Measurements from ENCODE around the gene SHISA5. TPM values are rescaled to one million over a fixed set of nuclear protein-coding genes. Genes with fewer than 3 reads are reported as not detected.
"Not testable (repeated sequence)": the region's sequence is repeated elsewhere in the genome, so short reads cannot be mapped to it uniquely, and the experiment has no call there.

SHISA5 gene
- total RNA-seq, 2 donors from 2014 or later = 64.0 to 75.3 TPM

- not testable (repeated sequence) for H3K9me3 Mint-ChIP-seq; DNase-seq (ENCODE audit: low spot score in 2 of 2); H3K27ac Mint-ChIP-seq; ATAC-seq
- peaks cover 0 to 51% of the 10 kb centered on the region in 2 donors for H3K36me3 Mint-ChIP-seq
Observed at GRCh38 chr3:48530701-48531100, 26.7 kb upstream of the SHISA5 start.

GRCh38 chr3:48528754-48529153, 24.8 kb upstream of the SHISA5 start:
- no peak for ATAC-seq
- no peaks in the 10 kb centered on the region for H3K9me3 Mint-ChIP-seq
- DNase-seq (ENCODE audit: low spot score in 2 of 2) = no peak

GRCh38 chr3:48528048-48528447, 24.1 kb upstream of the SHISA5 start:
- no peak for ATAC-seq
- H3K27ac Mint-ChIP-seq = peak overlapping the region in 1 of 2 donors; percentile 89

More at GRCh38 chr3:48528754-48529153, 24.8 kb upstream of the SHISA5 start:
- no peak overlapping the region for H3K27ac Mint-ChIP-seq
- peaks cover 0 to 40% of the 10 kb centered on the region in 2 donors for H3K36me3 Mint-ChIP-seq

GRCh38 chr3:48524970-48525369, 21.0 kb upstream of the SHISA5 start:
- peaks cover 0 to 37% of the 10 kb centered on the region in 2 donors for H3K36me3 Mint-ChIP-seq
- H3K27ac Mint-ChIP-seq = peak overlapping the region; percentile 29 to 55
- H3K9me3 Mint-ChIP-seq = no peaks in the 10 kb centered on the region
- no peak for DNase-seq (ENCODE audit: low spot score in 2 of 2)
- ATAC-seq = no peak

More at GRCh38 chr3:48528048-48528447, 24.1 kb upstream of the SHISA5 start:
- Mint-ChIP-seq H3K36me3 (peaks cover 0 to 33% of the 10 kb centered on the region in 2 donors), H3K9me3 (no peaks in the 10 kb centered on the region)
- no peak for DNase-seq (ENCODE audit: low spot score in 2 of 2)

DNA sequence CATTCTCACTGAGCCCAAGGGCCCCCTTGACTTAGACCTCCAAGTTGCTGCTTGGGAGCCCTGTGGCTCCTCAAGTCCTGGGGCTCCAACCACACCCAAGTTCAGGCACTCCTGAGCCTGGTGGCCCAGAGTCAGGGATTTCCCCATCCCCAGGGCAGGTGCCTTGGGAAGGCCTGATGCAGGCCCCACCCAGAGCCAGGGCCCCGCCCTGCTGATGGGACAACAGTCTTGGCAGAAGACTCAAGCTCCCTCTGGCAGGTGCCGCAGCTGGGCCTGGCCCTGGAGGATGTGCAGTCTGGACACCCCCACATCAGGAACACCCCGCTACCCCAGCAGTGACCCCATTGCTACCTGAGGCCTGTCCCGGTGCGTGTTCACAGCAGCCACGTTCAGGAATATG, 17.7 kb upstream of the SHISA5 start:
- DNase-seq (ENCODE audit: low spot score in 2 of 2) = no peak
- peaks cover 0 to 18% of the 10 kb centered on the region in 2 donors for H3K36me3 Mint-ChIP-seq
- H3K27ac Mint-ChIP-seq = no peak overlapping the region
- no peaks in the 10 kb centered on the region for H3K9me3 Mint-ChIP-seq
- ATAC-seq = no peak

DNA sequence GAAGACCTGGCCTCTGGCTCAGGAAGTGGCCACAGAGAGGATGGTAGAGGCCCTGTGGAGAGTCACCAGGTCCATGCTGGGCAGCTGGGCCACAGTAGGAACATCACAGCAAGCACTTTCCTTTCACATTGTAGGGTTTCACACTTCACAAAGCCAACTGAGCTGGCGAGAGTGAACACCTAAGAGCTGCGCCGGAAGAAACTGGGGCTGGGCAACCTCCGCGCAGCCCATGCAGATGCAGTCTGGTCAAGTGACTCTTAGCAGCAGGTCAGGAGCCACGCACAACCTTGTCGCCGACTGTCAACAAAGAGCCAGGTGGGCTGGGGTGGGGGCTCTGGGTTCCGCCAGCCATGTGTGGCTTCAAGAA, 15.3 kb upstream of the SHISA5 start:
- peak; percentile 6 to 10 for ATAC-seq

GRCh38 chr3:48518638-48519276, 14.8 kb upstream of the SHISA5 start:
- peaks cover 0 to 11% of the 10 kb centered on the region in 2 donors for H3K36me3 Mint-ChIP-seq
- peak; percentile 5 to 17 for ATAC-seq
- peak overlapping the region in 1 of 2 donors; percentile 33 for H3K27ac Mint-ChIP-seq

More for the DNA sequence above, 15.3 kb upstream of the SHISA5 start:
- peak overlapping the region in 1 of 2 donors; percentile 33 for H3K27ac Mint-ChIP-seq
- peaks cover 0 to 11% of the 10 kb centered on the region in 2 donors for H3K36me3 Mint-ChIP-seq
- no peak for DNase-seq (ENCODE audit: low spot score in 2 of 2)
- no peaks in the 10 kb centered on the region for H3K9me3 Mint-ChIP-seq

GRCh38 chr3:48518069-48518468, 14.1 kb upstream of the SHISA5 start:
- Mint-ChIP-seq H3K27ac (peak overlapping the region in 1 of 2 donors; percentile 33), H3K36me3 (peaks cover 0 to 11% of the 10 kb centered on the region in 2 donors), H3K9me3 (no peaks in the 10 kb centered on the region)
- ATAC-seq = no peak
- DNase-seq (ENCODE audit: low spot score in 2 of 2) = no peak

More at GRCh38 chr3:48518638-48519276, 14.8 kb upstream of the SHISA5 start:
- no peaks in the 10 kb centered on the region for H3K9me3 Mint-ChIP-seq
- no peak for DNase-seq (ENCODE audit: low spot score in 2 of 2)

GRCh38 chr3:48516571-48516970, 12.6 kb upstream of the SHISA5 start:
- DNase-seq (ENCODE audit: low spot score in 2 of 2) = no peak
- Mint-ChIP-seq H3K9me3 (no peaks in the 10 kb centered on the region), H3K36me3 (peaks cover 0 to under 1% of the 10 kb centered on the region in 2 donors), H3K27ac (no peak overlapping the region)
- peak in 1 of 2 donors; percentile 35 for ATAC-seq

DNA sequence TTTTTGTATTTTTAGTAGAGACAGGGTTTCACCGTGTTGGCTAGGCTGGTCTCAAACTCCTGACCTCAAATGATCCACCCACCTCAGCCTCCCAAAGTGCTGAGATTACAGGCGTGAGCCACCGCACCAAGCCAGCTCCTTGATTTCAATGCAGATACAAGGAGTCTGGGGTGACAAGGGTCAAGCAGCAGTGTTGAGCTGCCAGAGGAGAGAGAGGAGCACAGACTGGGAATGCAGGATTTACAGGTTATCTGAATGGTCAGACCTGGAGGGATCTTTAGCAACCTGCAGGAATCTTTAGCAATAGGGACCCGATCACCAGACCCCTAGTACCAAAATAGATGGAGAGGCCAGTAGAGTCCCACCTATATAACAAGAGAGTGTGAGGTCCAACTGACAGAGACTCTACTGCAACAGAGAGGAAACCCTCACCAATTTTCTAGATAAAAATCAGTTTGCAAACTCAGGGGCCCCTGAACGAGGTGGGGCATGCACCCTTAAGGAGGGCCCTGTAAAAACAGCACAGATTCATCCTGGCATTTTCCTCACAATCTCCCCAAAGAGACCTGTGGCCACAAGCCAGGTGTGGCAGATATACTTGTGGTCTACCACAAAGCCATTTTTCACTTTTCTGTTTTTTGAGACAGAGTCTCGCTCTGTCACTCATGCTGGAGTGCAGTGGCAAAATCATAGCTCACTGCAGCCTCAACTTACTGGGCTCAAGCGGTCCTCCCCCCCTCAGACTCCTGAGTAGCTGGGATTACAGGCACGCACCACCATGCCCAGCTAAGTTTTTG, 10.7 kb upstream of the SHISA5 start:
- H3K27ac Mint-ChIP-seq = no peak overlapping the region
- ATAC-seq = peak; percentile 49 to 74
- no peak for DNase-seq (ENCODE audit: low spot score in 2 of 2)
- no peaks in the 10 kb centered on the region for H3K36me3 Mint-ChIP-seq
- H3K9me3 Mint-ChIP-seq = no peaks in the 10 kb centered on the region

DNA sequence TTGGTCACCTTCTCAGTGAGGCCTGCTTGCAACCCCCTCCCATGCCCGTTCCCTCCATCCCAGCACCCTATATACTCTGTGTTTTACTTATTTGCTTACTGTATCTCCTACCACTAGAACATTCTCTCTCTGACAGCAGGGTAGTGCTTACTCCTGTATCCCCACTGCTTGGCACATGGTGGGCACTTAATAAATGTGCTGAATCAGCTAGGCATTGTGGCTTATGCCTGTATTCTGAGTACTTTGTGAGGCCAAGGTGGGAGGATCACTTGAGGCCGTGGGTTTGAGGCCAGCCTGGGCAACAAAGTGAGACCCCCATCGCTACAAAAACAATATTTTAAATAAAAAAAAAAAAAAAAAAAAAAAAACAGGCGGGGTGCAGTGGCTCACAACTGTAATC, 7.6 kb upstream of the SHISA5 start:
- H3K27ac Mint-ChIP-seq = peak overlapping the region in 1 of 2 donors; percentile 14
- ATAC-seq (no peak), DNase-seq (ENCODE audit: low spot score in 2 of 2) (no peak)
- no peaks in the 10 kb centered on the region for H3K9me3 Mint-ChIP-seq
- no peaks in the 10 kb centered on the region for H3K36me3 Mint-ChIP-seq

- ATAC-seq (peak; percentile 82 to 87), DNase-seq (ENCODE audit: low spot score in 2 of 2) (peak; percentile 64 to 80)
- H3K9me3 Mint-ChIP-seq = no peaks in the 10 kb centered on the region
- peak overlapping the region; percentile 77 to 84 for H3K27ac Mint-ChIP-seq
- H3K36me3 Mint-ChIP-seq = no peaks in the 10 kb centered on the region
Observed at GRCh38 chr3:48507256-48508061, 3.5 kb upstream of the SHISA5 start.

DNA sequence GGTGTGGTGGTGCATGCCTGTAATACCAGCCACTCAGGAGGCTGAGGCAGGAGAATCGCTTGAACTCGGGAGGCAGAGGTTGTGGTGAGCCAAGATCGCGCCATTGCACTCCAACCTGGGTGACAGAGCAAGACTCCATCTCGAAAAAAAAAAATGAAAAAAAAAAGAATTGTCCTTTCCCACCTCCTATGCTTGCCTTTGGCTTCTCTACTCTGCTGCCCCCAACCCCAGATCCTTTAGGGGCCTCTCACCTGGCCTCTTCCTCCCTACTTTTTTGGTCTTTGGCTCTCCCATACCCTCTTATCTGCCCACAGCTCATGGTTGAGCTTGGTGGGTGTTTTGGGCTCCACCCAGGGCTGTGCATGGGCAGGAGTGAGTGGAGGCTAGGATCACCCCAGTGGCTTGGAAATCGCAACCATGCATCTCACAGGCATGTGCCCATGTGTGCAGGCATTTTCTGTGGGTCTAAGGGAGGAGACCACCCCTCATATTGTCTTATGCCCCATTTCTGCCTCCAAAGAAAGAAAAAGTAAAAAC, 2.1 kb upstream of the SHISA5 start:
- DNase-seq (ENCODE audit: low spot score in 2 of 2) = no peak
- no peak overlapping the region for H3K27ac Mint-ChIP-seq
- no peaks in the 10 kb centered on the region for H3K36me3 Mint-ChIP-seq
- ATAC-seq = no peak
- no peaks in the 10 kb centered on the region for H3K9me3 Mint-ChIP-seq

DNA sequence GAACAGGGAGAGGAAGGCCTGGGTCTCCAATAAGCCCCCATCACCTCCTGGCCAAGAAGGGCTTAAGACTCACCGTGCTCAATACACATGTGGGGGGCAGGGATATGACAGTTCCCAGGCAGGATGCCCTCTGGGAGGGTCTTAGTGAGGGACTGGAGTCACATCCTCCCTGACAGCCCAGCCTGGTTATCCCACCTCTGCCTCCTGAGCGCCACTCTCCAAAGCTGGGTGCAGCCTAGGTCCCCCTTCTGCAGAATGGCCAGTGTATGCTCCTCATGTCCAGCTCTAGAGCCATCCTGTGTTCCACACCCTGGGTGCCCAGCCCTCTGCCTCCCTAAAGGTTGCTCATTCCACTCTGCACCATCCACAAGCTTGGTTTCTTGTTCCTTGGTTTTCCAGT, 1.2 kb upstream of the SHISA5 start:
- Mint-ChIP-seq H3K27ac (peak overlapping the region in 1 of 2 donors; percentile 76), H3K9me3 (no peaks in the 10 kb centered on the region), H3K36me3 (no peaks in the 10 kb centered on the region)
- DNase-seq (ENCODE audit: low spot score in 2 of 2) (no peak), ATAC-seq (no peak)

DNA sequence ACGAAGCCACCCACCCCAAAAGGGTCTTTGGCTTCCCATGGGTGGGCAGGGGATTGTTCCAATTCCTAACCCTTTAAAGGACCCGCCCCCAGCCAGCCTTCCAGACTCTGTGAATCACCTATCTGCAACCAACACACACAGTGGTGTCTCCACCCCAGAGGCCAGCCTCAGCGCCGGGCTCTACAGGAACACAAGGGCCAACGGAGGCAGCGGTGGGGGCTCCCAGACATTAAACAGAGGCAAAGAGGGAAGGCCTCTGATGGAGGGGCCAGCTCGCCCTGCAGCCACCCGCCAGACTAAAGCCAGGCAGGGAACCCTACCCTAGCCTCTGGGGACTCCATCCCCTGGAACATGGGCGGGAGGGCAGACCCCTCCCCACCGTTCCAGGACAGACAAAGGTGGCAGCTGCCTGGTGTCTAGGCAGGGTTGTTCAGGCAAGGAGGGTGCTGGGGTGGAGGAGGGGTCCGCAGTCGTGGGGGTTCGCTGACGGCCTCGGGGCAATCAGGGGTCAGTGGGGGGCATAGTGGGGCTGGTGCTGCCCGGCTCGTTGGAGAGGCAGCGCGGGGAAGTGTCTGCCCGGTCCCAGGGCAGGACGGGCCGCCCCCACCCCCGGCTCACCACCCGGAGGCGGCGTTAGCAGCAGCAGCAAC, 448 bp downstream of the SHISA5 start:
- peaks cover under 1 to 2% of the 10 kb centered on the region in 2 donors for H3K36me3 Mint-ChIP-seq
- no peak for DNase-seq (ENCODE audit: low spot score in 2 of 2)

DNA sequence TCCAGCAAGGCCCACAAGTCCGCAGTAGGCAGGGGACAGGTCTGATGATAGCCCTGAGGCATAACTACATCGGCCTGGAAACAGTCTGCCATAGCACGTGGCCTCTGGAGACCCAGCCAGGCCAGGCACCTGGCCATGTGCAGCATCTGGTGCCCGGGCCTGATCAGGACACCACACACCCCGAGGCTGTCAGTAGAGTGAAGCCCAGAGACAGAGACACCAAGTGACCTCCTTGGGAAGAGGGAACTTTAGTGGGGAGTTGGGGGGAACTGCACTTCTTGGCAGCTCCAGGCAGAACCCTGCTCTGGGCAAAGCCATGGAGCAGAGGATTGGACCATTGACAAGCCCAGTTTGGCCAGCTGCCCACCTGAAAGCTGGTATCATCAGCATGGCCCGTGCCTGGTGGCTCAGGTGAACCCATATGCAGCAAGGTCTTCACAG, 1.2 kb downstream of the SHISA5 start:
- ATAC-seq = no peak
- peak overlapping the region in 1 of 2 donors; percentile 69 for H3K27ac Mint-ChIP-seq
- H3K9me3 Mint-ChIP-seq = no peaks in the 10 kb centered on the region
- H3K36me3 Mint-ChIP-seq = peaks cover 6 to 10% of the 10 kb centered on the region in 2 donors
- no peak for DNase-seq (ENCODE audit: low spot score in 2 of 2)

More for the DNA sequence above, 448 bp downstream of the SHISA5 start:
- ATAC-seq = no peak
- Mint-ChIP-seq H3K27ac (peak overlapping the region; percentile 69 to 94), H3K9me3 (no peaks in the 10 kb centered on the region)
